MM.1S (cell line): ENCODE data around the gene DCLK2.

Source experiments
- CTCF ChIP-seq: fragments of 300-600 bp; sonication (generic); IDR thresholded peaks from 2 replicates; pipeline ENCODE4 v1.5.1; 2016; ENCODE audit warnings: antibody characterized with exemption, low read length, mixed read lengths
- EZH2 ChIP-seq: fragments of 300-600 bp; sonication (generic); optimal IDR thresholded peaks from 2 replicates; pipeline ENCODE3; 2017; ENCODE audit warnings: low read depth, mild to moderate bottlenecking, antibody characterized with exemption, low read length, mixed read lengths
- EZH2phosphoT487 ChIP-seq: fragments of 300-600 bp; sonication (generic); IDR thresholded peaks from 2 replicates; pipeline ENCODE4 v1.6.1; 2018; ENCODE audit warnings: antibody characterized with exemption, low read length

- TF ChIP-seq CTCF (no peak), EZH2 (no peak), EZH2phosphoT487 (no peak)
Observed at GRCh38 chr4:150056569-150056968, 21.7 kb upstream of the DCLK2 start.
